GM23338 (cell line): ENCODE measurements around the gene WRAP53. TPM values are rescaled to one million over a fixed set of nuclear protein-coding genes. Genes with fewer than 3 reads are reported as not detected.

Experiments
- ATAC-seq: fragments of 200-7000 bp; cut with Tn5 transposase; 3 replicates; pipeline ENCODE4 v1.9.1; 2020
- DNase-seq: peaks from one replicate; pipeline ENCODE4 v3.0.0-alpha.2; 2015; ENCODE audit warnings: low spot score
- H2AFZ ChIP-seq: fragments of 200-600 bp; sonication (generic); 2 replicates; pipeline ENCODE4 v1.8.0; 2016; ENCODE audit warnings: antibody characterized with exemption, mild to moderate bottlenecking, moderate library complexity
- H3F3A ChIP-seq: fragments of 200-600 bp; sonication (generic); replicated peaks from 2 replicates; pipeline ENCODE4 v1.8.0; 2017; ENCODE audit warnings: antibody characterized with exemption, mixed run types, low read depth
- H3K27ac ChIP-seq: fragments of 200-600 bp; sonication (generic); 2 replicates; pipeline ENCODE4 v1.6.1; 2016; ENCODE audit warnings: low read depth
- H3K27me3 ChIP-seq: fragments of 200-600 bp; sonication (generic); 2 replicates; pipeline ENCODE4 v1.8.0; 2016; ENCODE audit warnings: mild to moderate bottlenecking, mixed run types, moderate library complexity; ENCODE audit not compliant: insufficient read depth
- H3K36me3 ChIP-seq: fragments of 200-600 bp; sonication (generic); 2 replicates; pipeline ENCODE4 v1.8.0; 2016; ENCODE audit warnings: mild to moderate bottlenecking; ENCODE audit not compliant: insufficient read depth
- H3K4me1 ChIP-seq: fragments of 200-600 bp; sonication (generic); 2 replicates; pipeline ENCODE4 v1.8.0; 2016; ENCODE audit warnings: mild to moderate bottlenecking, moderate library complexity; ENCODE audit not compliant: insufficient read depth
- H3K4me2 ChIP-seq: fragments of 200-600 bp; sonication (generic); 2 replicates; pipeline ENCODE4 v1.7.1; 2017; ENCODE audit warnings: mixed run types
- H3K4me3 ChIP-seq: fragments of 200-600 bp; sonication (generic); 2 replicates; pipeline ENCODE4 v1.6.1; 2016; ENCODE audit warnings: mixed run types
- H3K79me2 ChIP-seq: fragments of 200-600 bp; sonication (generic); replicated peaks from 2 replicates; pipeline ENCODE4 v1.8.0; 2017; ENCODE audit warnings: mild to moderate bottlenecking; ENCODE audit not compliant: insufficient read depth
- H3K9me2 ChIP-seq: fragments of 200-600 bp; sonication (generic); 2 replicates; pipeline ENCODE4 v1.8.0; 2017; ENCODE audit not compliant: insufficient read depth
- H4K20me1 ChIP-seq: fragments of 200-600 bp; sonication (generic); replicated peaks from 2 replicates; pipeline ENCODE4 v1.8.0; 2017; ENCODE audit warnings: mild to moderate bottlenecking; ENCODE audit not compliant: insufficient read depth
- H3K27ac Mint-ChIP-seq: 2 replicates; pipeline ENCODE4 v1.8.0; 2020; ENCODE audit warnings: inconsistent platforms, mild to moderate bottlenecking, moderate library complexity, mixed read lengths
- H3K27me3 Mint-ChIP-seq: 3 replicates; pipeline ENCODE4 v1.8.0; 2022; ENCODE audit warnings: low read depth, mild to moderate bottlenecking, moderate library complexity, mixed read lengths, inconsistent platforms; ENCODE audit not compliant: insufficient read depth, poor library complexity
- H3K36me3 Mint-ChIP-seq: 3 replicates; pipeline ENCODE4 v1.8.0; 2021; ENCODE audit warnings: low read depth, mild to moderate bottlenecking, inconsistent platforms, moderate library complexity, mixed read lengths
- H3K4me1 Mint-ChIP-seq: 3 replicates; pipeline ENCODE4 v1.8.0; 2020; ENCODE audit warnings: mild to moderate bottlenecking, inconsistent platforms, mixed read lengths
- H3K4me3 Mint-ChIP-seq: 3 replicates; pipeline ENCODE4 v1.8.0; 2021; ENCODE audit warnings: moderate library complexity, mild to moderate bottlenecking, inconsistent platforms, mixed read lengths
- H3K9me3 Mint-ChIP-seq: 3 replicates; pipeline ENCODE4 v1.8.0; 2020; ENCODE audit warnings: moderate library complexity, mild to moderate bottlenecking, inconsistent platforms, mixed read lengths
- EZH2 ChIP-seq: fragments of 200-600 bp; sonication (generic); IDR thresholded peaks from one replicate; pipeline ENCODE4 v1.8.0; 2017; ENCODE audit warnings: antibody characterized with exemption, mild to moderate bottlenecking, low read depth; ENCODE audit not compliant: unreplicated experiment
- EZH2phosphoT487 ChIP-seq: fragments of 200-600 bp; sonication (generic); IDR thresholded peaks from one replicate; pipeline ENCODE4 v1.8.1; 2018; ENCODE audit warnings: antibody characterized with exemption; ENCODE audit not compliant: unreplicated experiment
- POLR2AphosphoS5 ChIP-seq: IDR thresholded peaks from 2 replicates; pipeline ENCODE4 v1.6.1; 2016; ENCODE audit warnings: antibody characterized with exemption, low read depth
- STAT1 ChIP-seq: IDR thresholded peaks from one replicate; pipeline ENCODE4 v1.6.1; 2016; ENCODE audit warnings: antibody characterized with exemption; ENCODE audit not compliant: unreplicated experiment
- ZNF331 ChIP-seq: fragments of 250-450 bp; sonication (Bioruptor Pico); IDR thresholded peaks from 2 replicates; pipeline ENCODE4 v1.5.0; 2020; ENCODE audit warnings: low read depth, mild to moderate bottlenecking, moderate library complexity
- polyA plus RNA-seq: library from polyadenylated mRNA; unstranded; fragments of >200 nt; fragmentation: Nextera tagmentation; extraction: Ambion mirVana; gene quantifications from 2 replicates; pipeline ENCODE4 v1.2.1, GENCODE V29; 2016
- total RNA-seq: library from RNA; depleted of rRNA; stranded (reverse); fragments of >200 nt; shearing (Covaris generic); gene quantifications from 2 replicates; pipeline ENCODE4 v1.2.3, GENCODE V29; 2014
- TF ChIP-seq, protein P1 (sequence below), 2 experiments: fragments of 200-600 bp in 1 of 2; sonication (generic) in 1 of 2; conservative IDR thresholded peaks; 2 replicates each; pipeline versions ENCODE4 v1.5.1 to v1.6.1; 2016 to 2017; ENCODE audit warnings: antibody characterized with exemption in 2 of 2, low read depth in 2 of 2, mild to moderate bottlenecking in 2 of 2, moderate library complexity in 1 of 2
- TF ChIP-seq, protein P2 (sequence below): fragments of 250-450 bp; sonication (Bioruptor Pico); IDR thresholded peaks from 2 replicates; pipeline ENCODE4 v1.5.0; 2020; ENCODE audit warnings: mild to moderate bottlenecking, moderate library complexity
- TF ChIP-seq, protein P3 (sequence below): IDR thresholded peaks from one replicate; pipeline ENCODE4 v1.6.1; 2018; ENCODE audit warnings: antibody characterized with exemption; ENCODE audit not compliant: unreplicated experiment
- TF ChIP-seq, protein P4 (sequence below): IDR thresholded peaks from 2 replicates; pipeline ENCODE4 v1.6.1; 2016; ENCODE audit warnings: antibody characterized with exemption

Gene WRAP53
- total and polyA plus RNA-seq, 2 experiments from 2014 or later = 28.1 to 33.3 TPM

DNA sequence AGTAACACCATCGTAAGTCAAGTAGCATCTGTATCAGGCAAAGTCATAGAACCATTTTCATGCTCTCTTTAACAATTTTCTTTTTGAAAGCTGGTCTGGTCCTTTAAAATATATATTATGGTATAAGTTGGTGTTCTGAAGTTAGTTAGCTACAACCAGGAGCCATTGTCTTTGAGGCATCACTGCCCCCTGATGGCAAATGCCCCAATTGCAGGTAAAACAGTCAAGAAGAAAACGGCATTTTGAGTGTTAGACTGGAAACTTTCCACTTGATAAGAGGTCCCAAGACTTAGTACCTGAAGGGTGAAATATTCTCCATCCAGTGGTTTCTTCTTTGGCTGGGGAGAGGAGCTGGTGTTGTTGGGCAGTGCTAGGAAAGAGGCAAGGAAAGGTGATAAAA, 15.0 kb upstream of the WRAP53 start:
- Mint-ChIP-seq H3K27me3 (peaks cover 15% of the 10 kb centered on the region), H3K9me3 (peaks cover 9% of the 10 kb centered on the region), H3K4me1 (peaks cover 33% of the 10 kb centered on the region), H3K36me3 (peaks cover 80% of the 10 kb centered on the region), H3K4me3 (no peak overlapping the region; the same call in 2 of the 3 replicates), H3K27ac (no peak overlapping the region)
- no peak for TF ChIP-seq POLR2AphosphoS5
- TF ChIP-seq, protein P1, sequence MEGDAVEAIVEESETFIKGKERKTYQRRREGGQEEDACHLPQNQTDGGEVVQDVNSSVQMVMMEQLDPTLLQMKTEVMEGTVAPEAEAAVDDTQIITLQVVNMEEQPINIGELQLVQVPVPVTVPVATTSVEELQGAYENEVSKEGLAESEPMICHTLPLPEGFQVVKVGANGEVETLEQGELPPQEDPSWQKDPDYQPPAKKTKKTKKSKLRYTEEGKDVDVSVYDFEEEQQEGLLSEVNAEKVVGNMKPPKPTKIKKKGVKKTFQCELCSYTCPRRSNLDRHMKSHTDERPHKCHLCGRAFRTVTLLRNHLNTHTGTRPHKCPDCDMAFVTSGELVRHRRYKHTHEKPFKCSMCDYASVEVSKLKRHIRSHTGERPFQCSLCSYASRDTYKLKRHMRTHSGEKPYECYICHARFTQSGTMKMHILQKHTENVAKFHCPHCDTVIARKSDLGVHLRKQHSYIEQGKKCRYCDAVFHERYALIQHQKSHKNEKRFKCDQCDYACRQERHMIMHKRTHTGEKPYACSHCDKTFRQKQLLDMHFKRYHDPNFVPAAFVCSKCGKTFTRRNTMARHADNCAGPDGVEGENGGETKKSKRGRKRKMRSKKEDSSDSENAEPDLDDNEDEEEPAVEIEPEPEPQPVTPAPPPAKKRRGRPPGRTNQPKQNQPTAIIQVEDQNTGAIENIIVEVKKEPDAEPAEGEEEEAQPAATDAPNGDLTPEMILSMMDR (conservative IDR thresholded peaks at IDR 0.05; ENCODE audit: low read depth in 2 of 2) = peak; percentile 84 to 90
- 0 out of 2 replicates have a peak overlapping the region, but pooled peaks have one; percentile 80 for H3K27ac ChIP-seq
- peaks cover 10% of the 10 kb centered on the region for H3K79me2 ChIP-seq
- peaks cover 60% of the 10 kb centered on the region for H3K36me3 ChIP-seq
- no peak overlapping the region for H2AFZ ChIP-seq
- no peaks in the 10 kb centered on the region for H3K27me3 ChIP-seq
- no peaks in the 10 kb centered on the region for H3K9me2 ChIP-seq
- peak; percentile 85 for DNase-seq
- peaks cover 7% of the 10 kb centered on the region for H4K20me1 ChIP-seq
- ATAC-seq = no peak
- H3K4me3 ChIP-seq = no peak overlapping the region
- peaks cover 26% of the 10 kb centered on the region for H3K4me1 ChIP-seq
- peaks cover 26% of the 10 kb centered on the region for H3F3A ChIP-seq
- H3K4me2 ChIP-seq = no peak overlapping the region

DNA sequence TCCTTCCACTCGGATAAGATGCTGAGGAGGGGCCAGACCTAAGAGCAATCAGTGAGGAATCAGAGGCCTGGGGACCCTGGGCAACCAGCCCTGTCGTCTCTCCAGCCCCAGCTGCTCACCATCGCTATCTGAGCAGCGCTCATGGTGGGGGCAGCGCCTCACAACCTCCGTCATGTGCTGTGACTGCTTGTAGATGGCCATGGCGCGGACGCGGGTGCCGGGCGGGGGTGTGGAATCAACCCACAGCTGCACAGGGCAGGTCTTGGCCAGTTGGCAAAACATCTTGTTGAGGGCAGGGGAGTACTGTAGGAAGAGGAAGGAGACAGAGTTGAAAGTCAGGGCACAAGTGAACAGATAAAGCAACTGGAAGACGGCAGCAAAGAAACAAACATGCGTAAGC, 13.3 kb upstream of the WRAP53 start:
- H3K27ac ChIP-seq = peak overlapping the region; percentile 74; the same call in 1 of the 2 replicates
- no peak overlapping the region for H2AFZ ChIP-seq
- peaks cover 27% of the 10 kb centered on the region for H3K79me2 ChIP-seq
- H3K9me2 ChIP-seq = no peaks in the 10 kb centered on the region
- peak overlapping the region; percentile 25; the same call in 1 of the 3 replicates for H3K4me3 Mint-ChIP-seq
- H3K4me3 ChIP-seq = no peak overlapping the region
- H4K20me1 ChIP-seq = peaks cover 3% of the 10 kb centered on the region
- no peak for ATAC-seq
- peaks cover 65% of the 10 kb centered on the region for H3K36me3 Mint-ChIP-seq
- H3K27me3 ChIP-seq = no peaks in the 10 kb centered on the region
- H3K9me3 Mint-ChIP-seq = peaks cover 9% of the 10 kb centered on the region
- DNase-seq = no peak
- peaks cover 45% of the 10 kb centered on the region for H3K4me1 Mint-ChIP-seq
- H3K27ac Mint-ChIP-seq = peak overlapping the region; percentile 86; the same call in 1 of the 2 replicates
- H3K36me3 ChIP-seq = peaks cover 50% of the 10 kb centered on the region
- H3K4me2 ChIP-seq = no peak overlapping the region
- peaks cover 37% of the 10 kb centered on the region for H3F3A ChIP-seq
- H3K27me3 Mint-ChIP-seq = peaks cover 17% of the 10 kb centered on the region
- H3K4me1 ChIP-seq = peaks cover 34% of the 10 kb centered on the region
- no peak for TF ChIP-seq EZH2
- TF ChIP-seq ZNF331 = no peak
- no peak for TF ChIP-seq EZH2phosphoT487
- TF ChIP-seq POLR2AphosphoS5 = no peak
- TF ChIP-seq, protein P2, sequence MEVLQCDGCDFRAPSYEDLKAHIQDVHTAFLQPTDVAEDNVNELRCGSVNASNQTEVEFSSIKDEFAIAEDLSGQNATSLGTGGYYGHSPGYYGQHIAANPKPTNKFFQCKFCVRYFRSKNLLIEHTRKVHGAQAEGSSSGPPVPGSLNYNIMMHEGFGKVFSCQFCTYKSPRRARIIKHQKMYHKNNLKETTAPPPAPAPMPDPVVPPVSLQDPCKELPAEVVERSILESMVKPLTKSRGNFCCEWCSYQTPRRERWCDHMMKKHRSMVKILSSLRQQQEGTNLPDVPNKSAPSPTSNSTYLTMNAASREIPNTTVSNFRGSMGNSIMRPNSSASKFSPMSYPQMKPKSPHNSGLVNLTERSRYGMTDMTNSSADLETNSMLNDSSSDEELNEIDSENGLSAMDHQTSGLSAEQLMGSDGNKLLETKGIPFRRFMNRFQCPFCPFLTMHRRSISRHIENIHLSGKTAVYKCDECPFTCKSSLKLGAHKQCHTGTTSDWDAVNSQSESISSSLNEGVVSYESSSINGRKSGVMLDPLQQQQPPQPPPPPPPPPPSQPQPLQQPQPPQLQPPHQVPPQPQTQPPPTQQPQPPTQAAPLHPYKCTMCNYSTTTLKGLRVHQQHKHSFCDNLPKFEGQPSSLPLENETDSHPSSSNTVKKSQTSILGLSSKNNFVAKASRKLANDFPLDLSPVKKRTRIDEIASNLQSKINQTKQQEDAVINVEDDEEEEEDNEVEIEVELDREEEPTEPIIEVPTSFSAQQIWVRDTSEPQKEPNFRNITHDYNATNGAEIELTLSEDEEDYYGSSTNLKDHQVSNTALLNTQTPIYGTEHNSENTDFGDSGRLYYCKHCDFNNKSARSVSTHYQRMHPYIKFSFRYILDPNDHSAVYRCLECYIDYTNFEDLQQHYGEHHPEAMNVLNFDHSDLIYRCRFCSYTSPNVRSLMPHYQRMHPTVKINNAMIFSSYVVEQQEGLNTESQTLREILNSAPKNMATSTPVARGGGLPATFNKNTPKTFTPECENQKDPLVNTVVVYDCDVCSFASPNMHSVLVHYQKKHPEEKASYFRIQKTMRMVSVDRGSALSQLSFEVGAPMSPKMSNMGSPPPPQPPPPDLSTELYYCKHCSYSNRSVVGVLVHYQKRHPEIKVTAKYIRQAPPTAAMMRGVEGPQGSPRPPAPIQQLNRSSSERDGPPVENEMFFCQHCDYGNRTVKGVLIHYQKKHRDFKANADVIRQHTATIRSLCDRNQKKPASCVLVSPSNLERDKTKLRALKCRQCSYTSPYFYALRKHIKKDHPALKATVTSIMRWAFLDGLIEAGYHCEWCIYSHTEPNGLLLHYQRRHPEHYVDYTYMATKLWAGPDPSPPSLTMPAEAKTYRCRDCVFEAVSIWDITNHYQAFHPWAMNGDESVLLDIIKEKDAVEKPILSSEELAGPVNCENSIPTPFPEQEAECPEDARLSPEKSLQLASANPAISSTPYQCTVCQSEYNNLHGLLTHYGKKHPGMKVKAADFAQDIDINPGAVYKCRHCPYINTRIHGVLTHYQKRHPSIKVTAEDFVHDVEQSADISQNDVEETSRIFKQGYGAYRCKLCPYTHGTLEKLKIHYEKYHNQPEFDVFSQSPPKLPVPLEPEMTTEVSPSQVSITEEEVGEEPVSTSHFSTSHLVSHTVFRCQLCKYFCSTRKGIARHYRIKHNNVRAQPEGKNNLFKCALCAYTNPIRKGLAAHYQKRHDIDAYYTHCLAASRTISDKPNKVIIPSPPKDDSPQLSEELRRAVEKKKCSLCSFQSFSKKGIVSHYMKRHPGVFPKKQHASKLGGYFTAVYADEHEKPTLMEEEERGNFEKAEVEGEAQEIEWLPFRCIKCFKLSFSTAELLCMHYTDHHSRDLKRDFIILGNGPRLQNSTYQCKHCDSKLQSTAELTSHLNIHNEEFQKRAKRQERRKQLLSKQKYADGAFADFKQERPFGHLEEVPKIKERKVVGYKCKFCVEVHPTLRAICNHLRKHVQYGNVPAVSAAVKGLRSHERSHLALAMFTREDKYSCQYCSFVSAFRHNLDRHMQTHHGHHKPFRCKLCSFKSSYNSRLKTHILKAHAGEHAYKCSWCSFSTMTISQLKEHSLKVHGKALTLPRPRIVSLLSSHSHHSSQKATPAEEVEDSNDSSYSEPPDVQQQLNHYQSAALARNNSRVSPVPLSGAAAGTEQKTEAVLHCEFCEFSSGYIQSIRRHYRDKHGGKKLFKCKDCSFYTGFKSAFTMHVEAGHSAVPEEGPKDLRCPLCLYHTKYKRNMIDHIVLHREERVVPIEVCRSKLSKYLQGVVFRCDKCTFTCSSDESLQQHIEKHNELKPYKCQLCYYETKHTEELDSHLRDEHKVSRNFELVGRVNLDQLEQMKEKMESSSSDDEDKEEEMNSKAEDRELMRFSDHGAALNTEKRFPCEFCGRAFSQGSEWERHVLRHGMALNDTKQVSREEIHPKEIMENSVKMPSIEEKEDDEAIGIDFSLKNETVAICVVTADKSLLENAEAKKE = no peak
- TF ChIP-seq, protein P3, sequence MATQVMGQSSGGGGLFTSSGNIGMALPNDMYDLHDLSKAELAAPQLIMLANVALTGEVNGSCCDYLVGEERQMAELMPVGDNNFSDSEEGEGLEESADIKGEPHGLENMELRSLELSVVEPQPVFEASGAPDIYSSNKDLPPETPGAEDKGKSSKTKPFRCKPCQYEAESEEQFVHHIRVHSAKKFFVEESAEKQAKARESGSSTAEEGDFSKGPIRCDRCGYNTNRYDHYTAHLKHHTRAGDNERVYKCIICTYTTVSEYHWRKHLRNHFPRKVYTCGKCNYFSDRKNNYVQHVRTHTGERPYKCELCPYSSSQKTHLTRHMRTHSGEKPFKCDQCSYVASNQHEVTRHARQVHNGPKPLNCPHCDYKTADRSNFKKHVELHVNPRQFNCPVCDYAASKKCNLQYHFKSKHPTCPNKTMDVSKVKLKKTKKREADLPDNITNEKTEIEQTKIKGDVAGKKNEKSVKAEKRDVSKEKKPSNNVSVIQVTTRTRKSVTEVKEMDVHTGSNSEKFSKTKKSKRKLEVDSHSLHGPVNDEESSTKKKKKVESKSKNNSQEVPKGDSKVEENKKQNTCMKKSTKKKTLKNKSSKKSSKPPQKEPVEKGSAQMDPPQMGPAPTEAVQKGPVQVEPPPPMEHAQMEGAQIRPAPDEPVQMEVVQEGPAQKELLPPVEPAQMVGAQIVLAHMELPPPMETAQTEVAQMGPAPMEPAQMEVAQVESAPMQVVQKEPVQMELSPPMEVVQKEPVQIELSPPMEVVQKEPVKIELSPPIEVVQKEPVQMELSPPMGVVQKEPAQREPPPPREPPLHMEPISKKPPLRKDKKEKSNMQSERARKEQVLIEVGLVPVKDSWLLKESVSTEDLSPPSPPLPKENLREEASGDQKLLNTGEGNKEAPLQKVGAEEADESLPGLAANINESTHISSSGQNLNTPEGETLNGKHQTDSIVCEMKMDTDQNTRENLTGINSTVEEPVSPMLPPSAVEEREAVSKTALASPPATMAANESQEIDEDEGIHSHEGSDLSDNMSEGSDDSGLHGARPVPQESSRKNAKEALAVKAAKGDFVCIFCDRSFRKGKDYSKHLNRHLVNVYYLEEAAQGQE = no peak
- TF ChIP-seq, protein P4, sequence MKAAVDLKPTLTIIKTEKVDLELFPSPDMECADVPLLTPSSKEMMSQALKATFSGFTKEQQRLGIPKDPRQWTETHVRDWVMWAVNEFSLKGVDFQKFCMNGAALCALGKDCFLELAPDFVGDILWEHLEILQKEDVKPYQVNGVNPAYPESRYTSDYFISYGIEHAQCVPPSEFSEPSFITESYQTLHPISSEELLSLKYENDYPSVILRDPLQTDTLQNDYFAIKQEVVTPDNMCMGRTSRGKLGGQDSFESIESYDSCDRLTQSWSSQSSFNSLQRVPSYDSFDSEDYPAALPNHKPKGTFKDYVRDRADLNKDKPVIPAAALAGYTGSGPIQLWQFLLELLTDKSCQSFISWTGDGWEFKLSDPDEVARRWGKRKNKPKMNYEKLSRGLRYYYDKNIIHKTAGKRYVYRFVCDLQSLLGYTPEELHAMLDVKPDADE = no peak
- TF ChIP-seq STAT1 = no peak
